NT2/D1 (cell line): Measurements from ENCODE around the gene SPOP.

Source experiments
- SUZ12 ChIP-seq: IDR thresholded peaks from 2 replicates; pipeline ENCODE4 v1.6.1; 2011; ENCODE audit not compliant: insufficient read length, insufficient read depth; ENCODE audit errors: extremely low read depth
- YY1 ChIP-seq: IDR thresholded peaks from 2 replicates; pipeline ENCODE4 v1.6.1; 2011; ENCODE audit not compliant: insufficient read length, insufficient read depth

GRCh38 chr17:49624896-49625295 lies 53.0 kb downstream of the SPOP start:
- TF ChIP-seq YY1 (no peak), SUZ12 (no peak)
